Progenitor cell of endocrine pancreas (in vitro differentiated cells): ENCODE data around the gene PQBP1. TPM values are rescaled to one million over a fixed set of nuclear protein-coding genes. Genes with fewer than 3 reads are reported as not detected.

Experiments
- DNase-seq: peaks from one replicate; pipeline ENCODE4 v3.0.0; 2021; ENCODE audit warnings: low spot score; ENCODE audit not compliant: unreplicated experiment
- H3K27ac Mint-ChIP-seq: 2 replicates; pipeline ENCODE4 v1.8.0; 2021; ENCODE audit warnings: mild to moderate bottlenecking, moderate library complexity, mixed read lengths
- H3K27me3 Mint-ChIP-seq: 2 replicates; pipeline ENCODE4 v1.8.0; 2021; ENCODE audit warnings: mixed read lengths
- H3K36me3 Mint-ChIP-seq: 2 replicates; pipeline ENCODE4 v1.8.0; 2022; ENCODE audit warnings: mixed read lengths; ENCODE audit not compliant: insufficient read depth
- H3K4me1 Mint-ChIP-seq: 2 replicates; pipeline ENCODE4 v1.8.0; 2021; ENCODE audit warnings: low read depth, mixed read lengths
- H3K4me3 Mint-ChIP-seq: 2 replicates; pipeline ENCODE4 v1.8.0; 2021; ENCODE audit warnings: low read depth, mild to moderate bottlenecking, moderate library complexity, mixed read lengths
- H3K9me3 Mint-ChIP-seq: 2 replicates; pipeline ENCODE4 v1.8.0; 2021; ENCODE audit warnings: low read depth, mixed read lengths
- CTCF ChIP-seq: fragments of 200-600 bp; sonication (generic); IDR thresholded peaks from one replicate; pipeline ENCODE4 v1.5.0; 2021; ENCODE audit warnings: antibody characterized with exemption, mild to moderate bottlenecking; ENCODE audit not compliant: unreplicated experiment
- total RNA-seq: library from RNA; stranded (reverse); gene quantifications from 2 replicates; pipeline ENCODE4 v1.2.1, GENCODE V29; 2021

The PQBP1 gene
- total RNA-seq, 1 donor from 2014 or later = 75.4 TPM

DNA sequence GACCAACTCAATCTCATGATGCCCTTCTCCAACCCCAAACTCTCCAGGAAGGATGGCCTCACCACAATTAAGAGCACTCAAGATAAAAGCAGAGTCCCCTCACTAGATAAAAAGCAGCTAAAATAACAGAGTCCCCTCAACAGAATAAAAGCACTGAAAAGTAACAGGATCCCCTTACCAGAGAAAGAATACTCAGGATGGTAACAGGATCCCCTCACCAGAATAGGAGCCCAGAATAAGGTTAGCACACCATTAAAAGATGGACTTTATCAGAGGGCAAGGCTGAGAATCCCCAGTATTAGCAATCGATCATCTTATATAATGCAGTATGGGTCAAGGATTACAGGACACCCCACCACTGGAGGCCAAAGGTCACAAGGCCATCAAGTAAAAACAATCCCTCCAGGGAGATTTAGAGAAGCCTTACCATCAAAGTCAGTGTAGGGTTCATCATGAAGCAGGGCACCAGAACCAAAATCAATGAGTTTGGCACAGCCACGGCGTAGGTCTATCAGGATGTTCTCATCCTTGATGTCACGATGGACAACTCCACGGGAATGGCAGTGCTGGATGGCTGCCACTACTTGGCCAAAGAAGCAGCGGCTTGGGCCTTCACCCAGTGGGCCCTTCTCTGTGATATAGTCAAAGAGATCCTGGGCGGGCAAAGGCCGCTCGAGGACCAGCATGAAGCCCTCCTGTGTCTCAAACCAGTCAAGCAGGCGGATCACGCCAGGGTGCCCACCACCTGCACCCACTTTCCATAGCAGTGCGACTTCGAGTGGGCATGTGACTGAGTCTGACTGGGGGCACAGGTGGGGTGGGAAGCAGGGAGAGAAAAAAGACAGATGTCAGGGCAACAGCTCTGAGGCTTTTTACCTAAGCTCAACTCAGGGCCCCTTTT, 17.1 kb downstream of the PQBP1 start:
- H3K27ac Mint-ChIP-seq = peak overlapping the region; percentile 5
- peaks cover 11% of the 10 kb centered on the region for H3K36me3 Mint-ChIP-seq
- no peaks in the 10 kb centered on the region for H3K27me3 Mint-ChIP-seq
- peaks cover 35% of the 10 kb centered on the region for H3K4me1 Mint-ChIP-seq
- DNase-seq = no peak
- peaks cover 12% of the 10 kb centered on the region for H3K9me3 Mint-ChIP-seq
- no peak overlapping the region for H3K4me3 Mint-ChIP-seq
- TF ChIP-seq CTCF = no peak

DNA sequence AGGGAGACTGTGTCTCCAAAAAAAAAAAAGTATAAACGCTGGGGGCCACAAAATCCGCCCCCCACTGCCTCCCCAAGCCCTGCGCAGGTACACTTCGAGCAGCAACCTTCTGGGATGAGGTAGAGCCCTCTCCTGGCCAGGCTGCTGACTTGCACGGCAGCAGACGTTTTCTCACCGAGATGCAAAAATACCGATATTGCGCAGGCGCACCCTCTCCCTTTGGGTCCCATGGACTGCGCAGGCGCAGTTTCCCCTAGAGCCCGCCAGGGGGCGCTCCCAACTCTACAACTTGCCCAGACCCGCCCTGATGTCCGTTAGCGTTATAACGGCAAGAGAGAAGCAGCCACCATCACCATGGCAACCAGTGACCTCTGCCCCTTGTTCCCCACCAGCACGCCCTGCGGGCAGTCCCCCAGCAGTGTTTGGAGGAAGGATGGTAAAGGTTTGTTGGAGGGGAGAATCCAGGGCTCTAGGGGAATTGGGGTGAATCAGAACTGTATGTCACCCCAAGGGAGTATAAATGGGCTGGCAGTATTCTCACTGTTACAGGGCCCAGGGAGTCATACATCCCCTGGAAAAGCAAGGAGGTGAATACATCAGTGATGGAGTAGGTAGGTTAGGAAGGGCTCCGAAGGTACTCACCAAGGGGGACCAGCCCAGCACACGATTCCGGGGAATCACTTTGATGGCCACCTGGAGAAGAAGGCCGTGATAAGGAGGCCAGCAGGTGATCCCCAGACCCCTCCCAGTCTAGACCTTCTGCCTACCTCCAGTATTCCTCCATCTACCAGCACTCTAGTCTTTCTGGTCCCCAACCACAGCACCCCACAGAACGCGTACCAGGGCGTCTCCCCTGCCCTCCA, 19.6 kb downstream of the PQBP1 start:
- Mint-ChIP-seq H3K4me3 (peak overlapping the region; percentile 78), H3K4me1 (peaks cover 21% of the 10 kb centered on the region), H3K27me3 (no peaks in the 10 kb centered on the region), H3K27ac (peak overlapping the region; percentile 90), H3K36me3 (peaks cover 8% of the 10 kb centered on the region), H3K9me3 (peaks cover 8% of the 10 kb centered on the region)
- peak; percentile 85 for TF ChIP-seq CTCF
- DNase-seq = peak; percentile 73

- Mint-ChIP-seq H3K4me1 (peaks cover 19% of the 10 kb centered on the region), H3K4me3 (peak overlapping the region; percentile 78), H3K27ac (peak overlapping the region; percentile 84), H3K27me3 (no peaks in the 10 kb centered on the region), H3K9me3 (peaks cover 8% of the 10 kb centered on the region), H3K36me3 (peaks cover 8% of the 10 kb centered on the region)
- no peak for DNase-seq
- no peak for TF ChIP-seq CTCF
Observed at GRCh38 chrX:48918301-48918642, 20.5 kb downstream of the PQBP1 start.

DNA sequence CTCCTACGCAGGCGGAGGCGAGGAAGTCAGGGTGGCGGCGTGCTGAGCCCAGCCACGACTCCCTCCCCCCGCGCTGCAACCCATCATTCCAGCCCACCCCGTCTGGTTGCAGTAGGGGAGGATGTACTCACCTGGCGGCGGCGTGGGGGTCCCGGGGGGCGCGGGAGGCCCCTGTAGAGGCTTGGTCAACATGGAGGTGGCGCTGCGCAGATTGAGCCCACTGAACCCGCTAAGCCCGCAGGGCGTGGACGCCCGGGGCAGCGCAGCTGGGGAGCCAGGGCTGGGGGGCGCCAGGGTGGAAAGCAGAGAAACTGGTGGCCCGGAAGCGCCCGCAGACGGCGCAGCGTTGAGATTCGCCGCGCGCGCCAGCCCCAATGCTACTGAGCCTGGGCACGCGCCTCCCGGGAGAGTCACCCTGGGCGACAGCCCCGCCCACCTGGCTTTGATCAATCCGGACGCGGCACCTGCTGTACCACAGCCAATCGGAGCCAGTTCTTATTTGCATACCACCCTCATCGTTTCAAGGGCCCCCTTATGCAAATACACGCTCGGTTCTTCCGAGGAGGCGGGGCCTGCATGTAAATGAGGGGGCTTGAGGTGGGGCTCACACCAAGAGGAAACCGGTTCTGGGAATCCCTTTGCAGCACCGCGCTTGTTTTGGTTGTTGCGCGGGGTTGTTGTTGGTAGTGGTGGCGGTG, 21.1 kb downstream of the PQBP1 start, which contains the start of gene PIM2:
PIM2 (minus strand) TSS at position 382 of the 698 bp plus-strand sequence; CDS start at position 192, 190 bp downstream.
- Mint-ChIP-seq H3K9me3 (peaks cover 8% of the 10 kb centered on the region), H3K36me3 (peaks cover 5% of the 10 kb centered on the region), H3K4me1 (peaks cover 19% of the 10 kb centered on the region), H3K4me3 (peak within 1 kb of the TSS; percentile 78), H3K27me3 (no peaks in the 10 kb centered on the region), H3K27ac (peak within 1 kb of the TSS; percentile 94)
- peak; percentile 11 for TF ChIP-seq CTCF
- peak; percentile 80 for DNase-seq

GRCh38 chrX:48919360-48919841, 21.7 kb downstream of the PQBP1 start:
- Mint-ChIP-seq H3K27me3 (no peaks in the 10 kb centered on the region), H3K9me3 (peaks cover 11% of the 10 kb centered on the region), H3K4me1 (peaks cover 19% of the 10 kb centered on the region), H3K36me3 (peaks cover 7% of the 10 kb centered on the region), H3K27ac (peak overlapping the region; percentile 94), H3K4me3 (peak overlapping the region; percentile 78)
- DNase-seq = no peak
- no peak for TF ChIP-seq CTCF
